SU-DHL-6 (cell line): ENCODE data around the gene ABCD2.

ENCODE experiments used
- EZH2phosphoT487 ChIP-seq: fragments of 200-600 bp; sonication (generic), shearing (Covaris generic); conservative IDR thresholded peaks from 2 replicates; pipeline ENCODE4 v1.6.1; 2018; ENCODE audit warnings: mild to moderate bottlenecking, antibody characterized with exemption, low read length, moderate library complexity, mixed read lengths
- TF ChIP-seq, protein P1 (sequence below): fragments of 200-600 bp; sonication (generic); IDR thresholded peaks from one replicate; pipeline ENCODE4 v1.5.1; 2017; ENCODE audit warnings: antibody characterized with exemption, mild to moderate bottlenecking, low read length, moderate library complexity; ENCODE audit not compliant: insufficient read depth, poor library complexity, severe bottlenecking

DNA sequence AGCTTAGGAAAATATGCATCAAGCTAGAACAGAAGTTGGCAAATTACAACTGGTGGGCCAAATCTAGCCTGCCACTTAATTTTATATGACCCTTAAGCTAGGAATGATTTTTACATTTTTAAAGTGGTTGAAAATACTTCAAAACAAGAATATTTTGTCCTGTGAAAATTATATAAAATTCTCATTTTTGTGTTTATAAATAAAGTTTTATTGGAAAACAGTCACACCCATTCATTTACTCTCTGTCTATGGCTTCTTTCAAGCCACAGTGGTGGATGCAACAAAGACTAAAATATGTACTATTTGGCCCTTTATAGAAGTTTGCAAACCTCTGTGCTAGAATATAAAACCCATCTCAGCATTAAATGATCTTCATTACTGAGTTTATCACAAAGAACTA, 2.1 kb upstream of the ABCD2 start:
- TF ChIP-seq, protein P1, sequence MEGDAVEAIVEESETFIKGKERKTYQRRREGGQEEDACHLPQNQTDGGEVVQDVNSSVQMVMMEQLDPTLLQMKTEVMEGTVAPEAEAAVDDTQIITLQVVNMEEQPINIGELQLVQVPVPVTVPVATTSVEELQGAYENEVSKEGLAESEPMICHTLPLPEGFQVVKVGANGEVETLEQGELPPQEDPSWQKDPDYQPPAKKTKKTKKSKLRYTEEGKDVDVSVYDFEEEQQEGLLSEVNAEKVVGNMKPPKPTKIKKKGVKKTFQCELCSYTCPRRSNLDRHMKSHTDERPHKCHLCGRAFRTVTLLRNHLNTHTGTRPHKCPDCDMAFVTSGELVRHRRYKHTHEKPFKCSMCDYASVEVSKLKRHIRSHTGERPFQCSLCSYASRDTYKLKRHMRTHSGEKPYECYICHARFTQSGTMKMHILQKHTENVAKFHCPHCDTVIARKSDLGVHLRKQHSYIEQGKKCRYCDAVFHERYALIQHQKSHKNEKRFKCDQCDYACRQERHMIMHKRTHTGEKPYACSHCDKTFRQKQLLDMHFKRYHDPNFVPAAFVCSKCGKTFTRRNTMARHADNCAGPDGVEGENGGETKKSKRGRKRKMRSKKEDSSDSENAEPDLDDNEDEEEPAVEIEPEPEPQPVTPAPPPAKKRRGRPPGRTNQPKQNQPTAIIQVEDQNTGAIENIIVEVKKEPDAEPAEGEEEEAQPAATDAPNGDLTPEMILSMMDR, result no peak
- TF ChIP-seq EZH2phosphoT487, result no peak
